Kidney capillary endothelial cell (primary cell): ENCODE measurements around the gene C11orf54.
A peak's percentile ranks its signal among the peaks of the same experiment; 100 is the strongest.
"Not testable (repeated sequence)": the region's sequence is repeated elsewhere in the genome, so short reads cannot be mapped to it uniquely, and the experiment has no call there.

Source experiments
- DNase-seq: peaks from one replicate; pipeline ENCODE4 v3.0.0-alpha.2; 2018; ENCODE audit warnings: low spot score

Gene C11orf54

DNA sequence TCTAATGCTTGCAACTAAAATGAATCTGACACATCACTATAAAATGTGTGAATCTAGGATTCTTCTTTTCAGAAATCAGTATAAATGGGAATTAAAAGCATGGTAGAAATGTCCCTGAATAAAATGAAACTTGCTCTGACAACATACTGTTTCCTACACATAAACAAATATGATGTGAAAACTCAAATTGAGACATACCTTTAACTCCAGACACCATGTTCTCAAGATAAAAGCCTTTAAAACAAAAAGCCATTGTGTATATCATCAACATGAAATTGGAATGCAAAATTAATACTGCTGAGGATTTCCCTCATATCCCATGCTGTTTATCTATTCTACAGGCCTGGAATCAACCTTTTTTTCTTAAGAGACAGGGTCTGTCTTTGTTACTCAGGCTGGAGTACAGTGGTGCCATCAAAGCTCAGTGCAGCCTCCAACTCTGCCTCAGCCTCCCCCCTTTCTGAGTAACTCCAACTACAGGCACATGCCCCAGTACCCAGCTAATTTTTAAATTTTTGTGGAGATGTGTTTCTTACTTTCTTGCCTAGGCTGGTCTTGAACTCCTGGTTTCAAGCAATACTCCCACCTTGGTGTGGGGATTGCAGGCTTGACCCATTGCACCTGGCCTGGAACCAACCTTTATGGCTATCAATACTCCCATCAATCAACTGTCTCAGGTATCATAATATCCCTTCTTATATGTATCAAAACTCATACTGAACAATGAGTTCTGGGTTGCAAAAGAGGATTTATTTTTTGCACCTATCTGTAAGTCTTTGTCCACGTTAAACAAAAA is 6.8 kb upstream of the C11orf54 start:
- DNase-seq, result no peak

DNA sequence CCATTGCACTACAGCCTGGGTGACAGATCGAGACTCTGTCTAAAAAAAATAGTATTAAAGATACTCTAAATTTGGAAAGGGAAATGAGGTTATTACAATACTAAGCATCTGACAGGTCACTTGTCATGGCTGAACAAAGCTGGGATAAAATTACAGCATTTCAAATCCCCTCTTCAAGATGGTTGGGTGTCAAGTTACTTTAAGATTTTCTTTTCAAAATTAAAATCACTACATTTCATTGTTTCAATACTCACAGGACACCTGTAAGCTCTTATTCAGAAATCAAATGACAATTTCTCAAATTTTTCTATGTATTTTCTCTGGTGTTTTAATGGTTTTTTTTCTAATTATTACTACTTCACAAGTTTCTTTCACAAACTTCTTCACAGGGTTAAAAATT is 5.8 kb upstream of the C11orf54 start:
- DNase-seq, result no peak

DNA sequence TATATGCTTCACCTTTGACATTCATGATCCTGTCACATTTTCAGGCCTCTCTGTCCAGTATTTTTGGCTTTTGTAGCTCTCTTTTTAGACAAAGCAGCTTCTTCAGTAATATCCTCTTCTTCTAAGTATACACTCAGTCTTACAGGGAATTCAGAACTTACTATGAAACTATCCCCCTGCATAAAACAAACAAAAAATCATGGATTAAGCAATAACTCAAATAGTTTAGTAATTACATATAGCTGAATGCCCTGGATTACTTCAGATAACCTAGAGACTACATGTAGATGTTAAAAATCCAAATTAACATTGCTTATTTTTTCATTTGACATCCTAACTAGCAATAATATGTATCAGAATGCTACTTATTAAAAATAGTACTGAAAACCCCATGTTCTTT is 5.3 kb upstream of the C11orf54 start:
- no peak for DNase-seq

DNA sequence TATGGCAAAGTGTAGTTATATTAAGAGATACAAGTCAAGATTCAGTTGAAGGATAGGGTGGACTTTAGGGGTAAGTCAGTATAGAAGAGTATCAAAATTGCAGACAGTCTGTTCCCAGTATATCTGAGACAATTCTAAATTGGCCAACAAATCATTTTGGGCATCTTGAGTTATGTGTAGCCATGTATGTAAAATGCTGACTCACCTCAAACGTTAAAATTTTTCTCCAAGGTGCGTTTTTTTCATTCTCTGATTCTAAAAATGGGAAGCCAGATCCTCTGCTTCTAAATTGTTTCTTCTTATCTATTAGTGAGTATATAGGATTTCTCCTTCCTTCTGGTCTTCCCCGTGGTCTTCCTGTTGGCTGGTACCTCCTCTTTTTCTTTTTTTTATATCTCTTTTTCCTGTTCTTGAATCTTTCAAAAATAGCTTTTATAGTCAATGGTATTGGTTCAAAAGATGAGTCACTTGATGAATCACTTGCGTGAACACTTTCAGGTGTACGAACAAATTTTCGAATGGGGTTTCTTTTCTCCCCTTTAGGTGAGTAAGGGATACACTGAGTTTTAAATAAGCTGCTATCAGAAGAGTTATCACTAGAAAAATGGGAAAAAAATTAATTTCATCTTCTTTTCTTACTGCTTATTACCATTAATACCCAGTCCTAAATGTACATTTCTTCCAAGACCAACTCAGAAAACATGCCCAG is 3.4 kb upstream of the C11orf54 start:
- DNase-seq, result no peak

DNA sequence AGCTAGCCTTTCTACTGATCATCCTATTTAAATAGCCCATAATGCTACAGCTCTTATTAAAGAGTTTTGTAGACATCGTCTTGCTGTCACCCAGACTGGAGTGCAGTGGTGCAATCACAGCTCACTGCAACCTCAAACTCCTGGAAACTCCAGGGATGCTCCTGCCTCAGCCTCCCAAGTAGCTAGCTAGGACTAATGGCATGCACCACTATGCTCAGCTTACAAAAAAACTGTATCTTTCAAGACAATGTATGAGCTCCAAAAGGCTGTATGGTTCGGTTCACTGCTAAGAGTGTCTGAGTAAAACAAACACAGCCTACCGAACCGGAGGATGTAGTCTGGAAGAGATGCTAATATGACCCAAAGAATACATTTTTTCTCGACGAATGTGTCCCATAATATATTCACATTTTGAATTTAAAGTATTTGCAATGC is 2.8 kb upstream of the C11orf54 start:
- no peak for DNase-seq

DNA sequence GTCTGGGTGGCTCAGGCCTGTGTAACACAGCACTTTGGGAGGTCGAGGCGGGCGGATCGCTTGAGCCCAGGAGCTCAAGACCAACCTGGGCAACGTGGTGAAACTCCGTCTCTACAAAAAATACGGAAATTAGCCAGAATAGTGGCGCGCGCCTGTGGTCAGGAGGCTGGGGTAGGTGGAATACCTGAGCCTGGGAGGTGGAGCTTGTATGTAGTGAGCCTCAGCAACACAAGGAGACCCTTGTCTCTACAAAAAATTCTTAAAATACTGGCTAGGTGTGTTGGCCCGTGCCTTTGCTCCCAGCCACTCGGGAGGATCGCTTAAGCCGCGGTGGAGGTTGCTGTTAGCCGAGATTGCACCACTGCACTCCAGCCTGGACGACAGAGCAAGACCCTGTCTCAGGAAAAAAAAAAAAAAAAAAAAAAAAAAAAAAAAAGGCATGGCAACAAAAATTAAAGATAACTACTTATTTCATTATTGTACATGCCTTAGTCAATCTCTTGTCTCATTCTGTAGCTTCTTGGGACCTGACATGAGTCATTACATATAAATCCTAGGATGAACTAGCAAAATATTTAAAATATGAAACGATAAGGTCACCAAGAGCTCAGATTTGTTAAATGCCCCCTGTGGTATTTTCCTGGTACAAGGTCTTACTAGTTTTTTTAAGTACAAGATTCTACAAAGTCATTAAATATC is 1.3 kb upstream of the C11orf54 start:
- DNase-seq, result no peak

DNA sequence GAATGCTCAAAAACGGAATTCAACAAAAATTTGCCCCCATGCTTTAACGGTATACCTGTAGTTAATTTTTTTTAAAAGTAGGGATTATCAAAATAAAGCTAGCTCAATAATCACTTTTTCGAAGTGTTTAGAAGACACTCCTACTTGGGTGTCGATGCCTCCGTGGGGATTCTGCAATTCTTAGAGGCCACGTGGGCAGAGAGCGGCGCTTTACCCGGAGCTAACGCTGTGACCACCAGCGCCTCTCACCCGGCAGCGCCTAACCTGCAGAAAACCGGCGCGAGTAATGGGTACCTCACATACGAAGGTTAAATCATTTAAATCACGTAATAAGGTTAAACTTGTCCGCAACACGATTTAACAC is 760 bp upstream of the C11orf54 start:
- DNase-seq, result peak; percentile 55

DNA sequence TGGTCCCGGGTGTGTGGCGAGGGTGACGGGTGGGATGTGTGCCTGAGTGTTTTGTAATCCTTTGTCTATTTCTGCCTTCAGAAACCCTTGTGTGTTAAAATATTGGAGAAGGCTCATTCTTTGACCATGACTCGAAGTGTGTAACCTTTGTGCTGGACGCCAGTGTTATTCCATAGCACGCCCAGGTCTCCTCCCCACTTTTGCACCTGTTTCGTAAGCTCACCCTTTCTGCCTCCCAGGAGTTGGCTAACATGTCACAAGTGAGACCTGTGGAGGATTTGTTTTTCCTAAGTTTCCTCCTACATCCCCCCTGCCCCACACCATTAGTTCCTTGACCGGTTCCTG is 382 bp downstream of the C11orf54 start:
- DNase-seq, result no peak

DNA sequence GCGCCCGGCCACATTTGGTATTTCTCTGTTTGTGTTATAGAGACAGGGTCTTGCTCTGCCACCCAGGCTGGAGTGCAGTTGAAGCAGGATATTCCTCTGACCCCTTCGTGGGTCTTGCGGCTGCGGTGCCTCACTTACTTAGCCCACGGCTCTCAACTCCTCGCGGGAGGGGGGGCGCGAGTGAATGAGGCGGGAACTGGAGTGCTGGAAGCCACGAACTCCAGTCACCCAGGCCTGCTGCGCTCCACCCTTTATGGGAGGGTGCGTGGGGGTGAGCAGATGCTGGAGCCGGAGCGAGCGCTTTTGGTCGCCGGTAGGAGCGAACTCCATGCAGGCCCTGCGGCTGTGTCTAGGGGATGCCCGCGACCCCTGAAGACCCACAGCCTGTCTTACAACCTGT is 1.8 kb downstream of the C11orf54 start:
- DNase-seq, result no peak

DNA sequence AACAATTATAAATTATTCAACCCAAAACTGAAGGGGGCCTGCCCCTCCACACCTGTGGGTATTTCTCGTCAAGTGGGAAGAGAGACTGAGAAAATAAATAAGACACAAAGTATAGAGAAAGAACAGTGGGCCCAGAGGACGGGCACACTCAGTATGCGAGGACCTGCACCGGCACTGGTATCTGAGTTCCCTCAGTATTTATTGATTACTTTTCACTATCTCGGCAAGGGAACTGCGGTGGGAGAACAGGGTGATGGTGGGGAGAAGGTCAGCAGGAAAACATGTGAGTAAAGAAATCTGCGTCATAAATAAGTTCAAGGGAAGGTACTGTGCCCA is 3.2 kb downstream of the C11orf54 start:
- DNase-seq, result no peak

DNA sequence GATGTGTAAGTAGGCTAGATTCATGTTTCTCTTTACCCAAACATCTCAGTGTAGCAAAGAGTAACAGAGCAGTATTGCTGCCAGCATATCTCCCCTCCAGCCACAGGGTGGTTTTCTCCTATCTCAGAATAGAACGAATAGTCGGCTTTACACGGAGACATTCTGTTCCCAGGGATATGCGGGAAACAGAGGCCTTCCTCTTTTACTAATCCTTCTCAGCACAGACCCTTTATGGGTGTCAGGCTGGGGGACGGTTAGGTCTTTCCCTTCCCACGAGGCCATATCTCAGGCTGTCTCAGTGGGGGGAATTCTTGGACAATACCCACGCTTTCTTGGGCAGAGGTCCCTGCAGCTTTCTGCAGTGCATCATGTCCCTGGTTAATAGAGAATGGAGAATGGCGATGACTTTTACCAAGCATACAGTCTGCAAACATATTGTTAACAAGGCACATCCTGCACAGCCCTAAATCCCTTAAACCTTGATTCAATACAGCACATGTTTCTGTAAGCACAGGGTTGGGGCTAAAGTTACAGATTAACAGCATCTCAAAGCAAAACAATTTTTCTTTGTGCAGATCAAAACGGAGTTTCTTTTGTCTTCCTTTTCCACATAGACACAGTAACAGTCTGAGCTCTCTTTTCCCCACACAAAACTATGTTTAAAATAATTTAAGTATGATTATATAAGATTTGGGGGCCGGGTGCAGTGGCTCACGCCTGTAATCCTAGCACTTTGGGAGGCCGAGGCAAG is 3.7 kb downstream of the C11orf54 start:
- DNase-seq, result not testable (repeated sequence)

DNA sequence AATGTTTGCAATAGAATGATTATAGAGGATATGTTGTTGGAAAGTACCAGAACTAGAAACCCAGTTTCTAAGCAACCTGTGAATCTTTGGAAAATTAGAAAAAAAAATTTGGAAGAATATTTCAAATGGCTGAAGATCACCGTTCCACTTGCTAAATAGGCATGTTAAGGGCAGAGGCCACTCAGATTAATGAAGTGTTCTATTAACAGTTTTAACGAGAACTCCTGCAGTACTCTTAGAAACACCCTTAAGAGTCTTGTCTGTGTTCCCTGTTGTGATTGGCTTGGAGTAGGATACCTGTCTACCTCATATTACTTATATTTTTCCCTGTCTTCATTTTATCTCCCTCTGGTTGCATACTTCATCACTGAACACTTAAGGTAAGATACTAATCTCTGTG is 4.6 kb downstream of the C11orf54 start:
- no peak for DNase-seq

DNA sequence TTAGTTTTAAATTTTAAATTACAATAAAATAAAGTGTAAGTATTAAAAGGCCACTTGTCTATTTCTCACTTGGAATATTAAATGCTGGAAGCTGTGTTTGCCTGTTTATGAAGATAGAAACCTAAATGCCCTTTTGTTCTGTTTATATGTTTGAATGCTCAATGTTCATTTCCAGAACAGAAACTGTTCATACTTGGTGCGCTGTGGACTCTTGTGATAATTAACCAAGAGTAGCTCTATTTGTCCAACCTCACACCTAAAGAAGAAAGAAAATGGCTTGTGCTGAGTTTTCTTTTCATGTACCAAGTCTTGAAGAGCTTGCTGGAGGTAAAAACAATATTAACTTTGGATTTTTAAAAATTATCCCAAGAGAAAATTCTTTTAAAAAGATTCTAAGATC is 5.7 kb downstream of the C11orf54 start:
- DNase-seq, result no peak

DNA sequence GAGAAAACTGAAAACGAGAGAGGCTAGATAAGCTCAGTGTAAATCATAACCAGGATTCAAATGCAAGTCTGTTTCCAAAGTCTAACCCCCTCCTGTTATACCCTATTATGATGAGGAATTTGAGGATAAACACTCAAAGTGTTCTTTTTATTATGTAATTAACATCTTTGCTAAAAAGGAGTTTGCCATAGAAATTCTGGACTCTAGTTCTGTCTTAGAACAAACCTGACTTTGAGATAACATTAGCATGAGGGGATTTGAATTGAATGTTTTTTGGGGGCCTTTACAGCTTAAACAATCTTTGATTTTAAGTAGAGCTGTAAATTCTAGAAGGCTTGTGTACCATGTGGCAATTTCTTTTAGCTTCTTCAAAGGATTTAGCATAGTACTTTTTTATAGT is 9.5 kb downstream of the C11orf54 start:
- no peak for DNase-seq

DNA sequence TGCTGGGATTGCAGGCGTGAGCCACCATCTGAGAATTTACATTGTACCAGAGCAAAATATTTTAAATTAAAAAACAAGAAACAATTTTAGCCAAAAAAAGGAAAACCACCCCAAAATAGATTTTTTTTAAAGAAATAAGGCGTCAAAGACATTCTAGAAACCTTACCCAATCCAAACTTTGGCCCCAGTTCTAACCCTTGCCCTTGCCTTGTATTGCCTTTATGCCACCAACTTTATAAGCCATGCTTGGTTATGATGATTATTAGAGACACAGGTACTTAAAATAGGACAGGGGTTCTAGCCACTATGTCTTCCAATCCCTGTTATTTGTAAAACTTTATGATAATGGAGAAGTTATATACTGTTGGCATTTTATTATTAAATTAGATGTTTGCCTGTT is 11.8 kb downstream of the C11orf54 start:
- DNase-seq, result no peak

DNA sequence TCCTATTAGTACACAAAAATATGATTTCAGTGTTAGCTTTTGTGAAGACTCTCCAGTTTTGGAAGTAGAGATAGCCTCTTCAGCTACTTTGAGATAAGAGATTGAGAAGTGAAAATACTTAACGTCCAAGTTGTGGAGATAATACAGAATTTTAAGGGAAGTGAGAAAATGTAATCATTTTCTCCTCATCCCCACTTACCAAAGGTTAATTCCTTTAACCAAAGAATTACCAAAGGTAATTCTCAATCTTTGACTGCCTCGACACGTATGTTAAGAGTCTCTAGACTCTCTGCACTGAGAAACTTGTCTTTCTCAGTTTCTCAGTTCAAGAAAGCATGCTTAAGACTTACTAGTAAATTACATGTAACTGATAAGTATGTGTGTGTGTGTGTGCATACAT is 15.3 kb downstream of the C11orf54 start:
- DNase-seq, result no peak

DNA sequence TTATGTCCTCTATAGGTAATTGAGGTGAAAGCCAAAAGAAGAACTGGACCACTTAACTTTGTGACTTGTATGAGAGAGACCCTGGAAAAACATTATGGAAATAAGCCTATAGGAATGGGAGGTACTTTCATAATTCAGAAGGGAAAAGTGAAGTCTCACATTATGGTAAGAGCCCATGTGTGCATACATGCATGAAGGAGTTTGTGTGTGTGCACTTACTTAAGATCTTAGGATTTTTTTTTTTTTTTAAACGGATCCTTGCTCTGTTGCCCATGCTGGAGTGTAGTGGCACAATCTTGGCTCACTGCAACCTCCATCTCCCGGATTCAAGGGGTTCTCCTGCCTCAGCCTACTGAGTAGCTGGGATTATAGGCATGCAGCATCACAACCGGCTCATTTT is 15.8 kb downstream of the C11orf54 start:
- no peak for DNase-seq

DNA sequence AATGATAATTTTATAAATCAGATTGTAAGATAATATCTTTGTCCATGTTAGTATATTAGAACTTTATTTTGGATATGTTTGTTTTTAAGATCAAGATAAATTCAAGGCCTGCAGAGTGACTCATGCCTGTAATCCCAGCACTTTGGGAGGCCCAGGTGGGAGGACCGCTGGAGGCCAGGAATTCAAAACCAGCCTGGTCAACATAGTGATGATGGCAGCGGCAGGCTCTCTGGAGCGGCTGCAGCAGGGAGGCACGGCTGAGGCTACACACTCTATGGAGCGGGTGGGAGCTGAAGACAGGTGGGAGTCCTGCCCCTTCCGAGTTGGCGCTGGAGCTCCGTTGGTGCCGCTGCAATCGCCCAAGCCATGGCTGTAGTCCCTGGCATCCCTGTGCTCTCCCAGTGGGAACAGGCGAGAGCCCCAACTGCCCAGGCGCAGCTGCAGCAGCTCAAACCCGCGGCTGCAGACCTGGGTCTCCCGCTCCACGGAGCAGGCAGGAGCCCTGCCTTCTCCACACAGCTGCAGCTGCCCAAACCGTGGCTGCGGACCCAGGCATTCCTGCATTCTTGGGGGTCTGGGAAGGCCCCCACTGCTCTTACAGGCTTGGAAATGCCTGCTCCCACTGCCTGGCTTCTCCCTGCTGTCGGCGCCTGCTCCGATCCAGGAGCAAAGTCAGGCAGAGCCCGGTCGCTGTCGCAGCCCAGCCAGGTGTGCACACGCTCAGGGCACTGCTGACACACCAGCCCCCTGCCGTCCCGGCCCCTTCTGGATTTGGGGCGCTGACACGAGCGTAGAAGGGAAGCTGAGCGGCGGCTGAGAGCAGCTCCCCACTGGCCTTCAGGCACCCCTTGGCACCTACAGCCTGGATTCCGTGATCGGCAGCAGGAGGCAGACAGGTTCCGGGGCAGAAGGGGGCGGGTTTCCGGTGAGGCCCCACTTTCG is 16.7 kb downstream of the C11orf54 start:
- DNase-seq, result no peak

DNA sequence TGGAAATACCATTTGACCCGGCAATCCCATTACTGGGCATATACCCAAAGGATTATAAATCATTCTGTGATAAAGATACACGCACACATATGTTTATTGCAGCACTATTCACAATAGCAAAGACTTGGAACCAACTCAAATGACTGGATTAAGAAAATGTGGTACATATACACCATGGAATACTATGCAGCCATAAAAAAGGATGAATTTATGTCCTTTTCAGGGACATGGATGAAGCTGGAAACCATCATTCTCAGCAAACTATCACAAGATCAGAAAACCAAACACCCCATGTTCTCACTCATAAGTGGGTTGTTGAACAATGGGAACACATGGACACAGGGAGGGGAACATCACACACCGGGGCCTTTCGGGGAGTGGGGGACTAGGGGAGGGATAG is 17.7 kb downstream of the C11orf54 start:
- not testable (repeated sequence) for DNase-seq

DNA sequence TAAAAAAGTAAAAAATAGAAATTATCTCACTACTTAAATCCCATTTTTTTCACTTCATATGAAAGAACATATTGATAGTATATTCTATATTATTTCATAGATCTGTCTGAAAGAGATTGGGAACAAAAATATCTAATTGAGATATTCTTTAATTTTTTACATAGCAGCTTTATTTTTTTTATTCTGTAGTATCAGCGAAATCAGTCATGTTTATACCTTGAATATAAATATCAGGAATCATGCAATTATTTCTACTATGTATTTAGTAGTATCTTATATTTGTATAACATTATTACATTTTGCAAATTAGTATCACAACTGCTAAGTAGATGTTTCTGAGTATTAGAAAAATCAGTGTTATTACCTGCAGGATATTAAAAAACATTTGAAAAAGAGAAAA is 20.4 kb downstream of the C11orf54 start:
- no peak for DNase-seq

DNA sequence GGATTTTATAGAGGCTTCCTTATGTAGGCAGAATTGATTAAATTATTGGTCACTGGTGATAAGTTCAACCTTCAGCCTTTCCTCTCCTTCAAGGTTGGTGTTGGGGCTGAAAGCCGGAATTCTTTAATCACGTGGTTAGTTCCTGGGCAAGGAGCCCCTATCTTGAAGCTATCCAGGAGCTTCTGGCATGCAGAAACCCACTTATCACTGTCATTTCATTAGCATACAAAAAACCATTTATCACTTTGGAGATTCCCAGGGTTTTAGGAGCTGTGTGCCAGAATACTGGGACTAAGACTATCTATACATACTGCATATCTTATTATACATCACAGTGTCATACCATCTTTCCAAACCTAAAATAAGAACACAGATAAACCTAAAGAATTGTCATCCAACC is 24.1 kb downstream of the C11orf54 start:
- no peak for DNase-seq

DNA sequence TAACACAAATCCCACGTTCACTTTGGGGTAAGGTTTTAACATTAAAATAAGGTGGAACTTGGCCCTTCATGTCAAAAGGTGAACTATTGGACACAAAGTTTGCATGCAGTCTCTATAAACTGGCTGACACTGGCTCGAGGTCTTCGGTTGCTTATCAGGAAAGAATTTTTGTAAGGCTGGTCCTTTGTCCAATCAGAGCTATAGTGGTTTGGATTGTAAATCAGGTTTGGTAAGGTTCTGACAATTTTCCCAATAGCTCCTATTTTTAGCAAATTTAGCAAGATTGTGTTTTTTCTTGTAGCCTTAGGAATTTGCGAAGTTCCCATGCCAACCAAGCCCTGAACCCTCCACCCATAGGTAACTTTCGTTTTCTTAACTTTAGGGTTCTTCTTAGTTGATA is 25.0 kb downstream of the C11orf54 start:
- no peak for DNase-seq
